GM12891 (cell line): ENCODE results near the gene GFAP.

Source experiments
- DNase-seq: peaks from one replicate; pipeline ENCODE4 v3.0.0; 2011; ENCODE audit warnings: low spot score; ENCODE audit not compliant: insufficient read length
- FAIRE-seq: peaks from 2 replicates; lab custom pipeline; 2011; peaks lifted over from hg19 to GRCh38; lab: Jason Lieb, UNC
- PAX5 ChIP-seq: IDR thresholded peaks from 2 replicates; pipeline ENCODE4 v1.6.1; 2011; ENCODE audit warnings: low read length, moderate library complexity, mild to moderate bottlenecking; ENCODE audit not compliant: insufficient read depth, severe bottlenecking
- POLR2A ChIP-seq: IDR thresholded peaks from 2 replicates; pipeline ENCODE4 v1.6.1; 2011; ENCODE audit warnings: low read depth, low read length, control low read depth
- POLR2AphosphoS5 ChIP-seq: IDR thresholded peaks from 2 replicates; pipeline ENCODE4 v1.6.1; 2011; ENCODE audit warnings: low read depth, low read length, control low read depth
- POU2F2 ChIP-seq: IDR thresholded peaks from 2 replicates; pipeline ENCODE4 v1.6.1; 2011; ENCODE audit warnings: low read depth, mild to moderate bottlenecking, control low read depth, low read length, moderate library complexity
- SPI1 ChIP-seq: IDR thresholded peaks from 2 replicates; pipeline ENCODE4 v1.6.1; 2011; ENCODE audit warnings: low read depth, low read length, control low read depth
- TAF1 ChIP-seq: IDR thresholded peaks from 2 replicates; pipeline ENCODE4 v1.6.1; 2011; ENCODE audit warnings: low read depth, low read length, control low read depth

The GFAP gene

GRCh38 chr17:44884941-44885340, 30.4 kb downstream of the GFAP start:
- FAIRE-seq (no peak), DNase-seq (no peak)
- TF ChIP-seq POU2F2 (no peak), POLR2A (no peak), POLR2AphosphoS5 (no peak), PAX5 (no peak), SPI1 (no peak), TAF1 (no peak)

GRCh38 chr17:44881145-44881544, 34.2 kb downstream of the GFAP start:
- FAIRE-seq: no peak
- DNase-seq: no peak
- TF ChIP-seq POU2F2 (no peak), POLR2A (no peak), POLR2AphosphoS5 (no peak), TAF1 (no peak), PAX5 (no peak), SPI1 (no peak)

GRCh38 chr17:44880062-44880461, 35.2 kb downstream of the GFAP start:
- TF ChIP-seq TAF1 (no peak), SPI1 (no peak), POU2F2 (no peak), POLR2AphosphoS5 (no peak)
- DNase-seq (no peak), FAIRE-seq (no peak)

- FAIRE-seq: no peak
- TF ChIP-seq POLR2AphosphoS5 (no peak), PAX5 (no peak), TAF1 (no peak), POLR2A (no peak), SPI1 (no peak), POU2F2 (no peak)
- no peak for DNase-seq
Measured at GRCh38 chr17:44879376-44879775, 35.9 kb downstream of the GFAP start.

GRCh38 chr17:44878627-44879221, 36.6 kb downstream of the GFAP start:
- DNase-seq: no peak
- FAIRE-seq: no peak
- TF ChIP-seq POU2F2 (no peak), TAF1 (no peak), PAX5 (no peak), POLR2AphosphoS5 (no peak), SPI1 (no peak), POLR2A (no peak)

- no peak for TF ChIP-seq SPI1
- DNase-seq (no peak), FAIRE-seq (no peak)
Measured at GRCh38 chr17:44877121-44877520, 38.2 kb downstream of the GFAP start.

- FAIRE-seq (no peak), DNase-seq (no peak)
- TF ChIP-seq POLR2A (no peak), SPI1 (no peak), POLR2AphosphoS5 (no peak), TAF1 (no peak)
Measured at GRCh38 chr17:44875761-44876160, 39.5 kb downstream of the GFAP start.

GRCh38 chr17:44872131-44872768, 43.0 kb downstream of the GFAP start:
- FAIRE-seq: no peak
- TF ChIP-seq PAX5: no peak
- TF ChIP-seq POLR2AphosphoS5: no peak
- TF ChIP-seq SPI1: no peak
- no peak for TF ChIP-seq POU2F2
- TF ChIP-seq TAF1: no peak
- TF ChIP-seq POLR2A: no peak
- no peak for DNase-seq

- DNase-seq (no peak), FAIRE-seq (no peak)
- no peak for TF ChIP-seq POLR2AphosphoS5
- no peak for TF ChIP-seq SPI1
- no peak for TF ChIP-seq PAX5
- TF ChIP-seq POLR2A: no peak
- TF ChIP-seq POU2F2: no peak
- TF ChIP-seq TAF1: no peak
Measured at GRCh38 chr17:44871556-44871955, 43.7 kb downstream of the GFAP start.

GRCh38 chr17:44867841-44868240, 47.5 kb downstream of the GFAP start:
- no peak for TF ChIP-seq POLR2A
- TF ChIP-seq POLR2AphosphoS5: no peak
- DNase-seq (no peak), FAIRE-seq (no peak)

GRCh38 chr17:44865931-44866330, 49.4 kb downstream of the GFAP start:
- FAIRE-seq: no peak
- TF ChIP-seq POLR2AphosphoS5 (0 out of 2 replicates have a peak, but pooled peaks have one; percentile 28), POU2F2 (no peak)
- DNase-seq: no peak
